GM23248 (cell line): ENCODE data around the gene IGIP.

Experiments
- EZH2 ChIP-seq: fragments of 200-600 bp; sonication (generic); IDR thresholded peaks from 2 replicates; pipeline ENCODE4 v1.6.1; 2018; ENCODE audit warnings: antibody characterized with exemption, mild to moderate bottlenecking; ENCODE audit not compliant: insufficient read depth, poor library complexity, severe bottlenecking
- EZH2phosphoT487 ChIP-seq: fragments of 200-600 bp; sonication (generic); IDR thresholded peaks from 2 replicates; pipeline ENCODE4 v1.6.1; 2018; ENCODE audit warnings: antibody characterized with exemption, moderate library complexity, mild to moderate bottlenecking, low read depth; ENCODE audit not compliant: insufficient read depth

GRCh38 chr5:140131967-140132409 lies 6.3 kb downstream of the IGIP start:
- TF ChIP-seq EZH2: no peak
- no peak for TF ChIP-seq EZH2phosphoT487
